SU-DHL-6 (cell line): ENCODE measurements around the gene CFAP410.

Experiments
- CTCF ChIP-seq: fragments of 200-600 bp; sonication (generic); IDR thresholded peaks from one replicate; pipeline ENCODE4 v1.5.1; 2017; ENCODE audit warnings: antibody characterized with exemption, mild to moderate bottlenecking, low read length, moderate library complexity; ENCODE audit not compliant: insufficient read depth, poor library complexity, severe bottlenecking
- EZH2phosphoT487 ChIP-seq: fragments of 200-600 bp; sonication (generic), shearing (Covaris generic); conservative IDR thresholded peaks from 2 replicates; pipeline ENCODE4 v1.6.1; 2018; ENCODE audit warnings: mild to moderate bottlenecking, antibody characterized with exemption, low read length, moderate library complexity, mixed read lengths

DNA sequence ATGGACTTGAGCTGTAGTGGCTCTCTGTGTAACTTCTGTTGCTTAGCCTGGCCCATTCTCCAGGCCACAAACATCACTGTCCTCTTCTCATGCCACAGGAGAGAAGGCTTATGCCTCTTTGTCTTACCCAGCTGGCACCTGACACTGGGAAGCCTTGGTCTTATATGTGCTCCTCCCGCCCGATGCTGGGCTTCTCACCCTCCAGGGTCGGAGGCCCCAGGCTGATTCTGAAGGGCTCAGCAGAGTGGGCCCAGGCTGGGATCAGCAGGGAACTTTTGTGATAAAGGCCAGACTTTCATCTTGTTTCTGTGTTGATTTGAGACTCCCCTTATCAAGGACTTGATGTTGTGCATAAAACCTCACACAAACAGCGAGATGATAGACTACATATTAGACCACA lies 44.0 kb upstream of the CFAP410 start:
- TF ChIP-seq CTCF = no peak
- no peak for TF ChIP-seq EZH2phosphoT487
